Astrocyte (in vitro differentiated cells and primary cell): ENCODE results near the gene AEBP2.

Source experiments
- CTCF ChIP-seq: IDR thresholded peaks from 2 replicates; pipeline ENCODE4 v1.5.1; 2011; ENCODE audit warnings: low read depth, mild to moderate bottlenecking, inconsistent platforms, low read length, moderate library complexity; ENCODE audit not compliant: insufficient read depth
- EZH2 ChIP-seq: IDR thresholded peaks from 2 replicates; pipeline ENCODE4 v1.6.1; 2012; ENCODE audit warnings: mild to moderate bottlenecking, low read length, inconsistent platforms; ENCODE audit not compliant: insufficient read depth

DNA sequence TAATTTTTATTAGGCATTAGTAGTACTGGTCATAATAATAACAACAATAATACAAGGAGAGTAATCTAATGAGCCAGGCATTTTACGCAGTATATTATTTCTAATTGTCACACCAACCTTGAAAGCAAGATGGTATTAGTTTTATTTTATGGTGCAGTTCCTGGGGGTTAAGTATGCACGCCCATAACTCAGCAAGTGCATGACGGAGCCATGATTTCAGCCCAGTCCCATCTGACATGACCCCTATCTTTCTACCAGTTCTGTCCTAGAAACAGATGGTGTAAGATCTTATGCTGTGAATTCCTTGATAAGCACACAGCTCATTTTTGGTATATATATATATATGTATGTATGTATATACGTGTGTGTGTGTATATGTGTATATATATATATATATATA, 106.0 kb downstream of the AEBP2 start:
- TF ChIP-seq CTCF (no peak), EZH2 (no peak)
